ENCODE results near the gene SH3GL2.

The SH3GL2 gene

GRCh38 chr9:17750269-17750668, 171.4 kb downstream of the SH3GL2 start:
- H3K36me3 ChIP-seq (ENCODE audit: control insufficient read depth, insufficient read depth, low read length): no peaks in the 10 kb centered on the region
- H3K4me3 ChIP-seq (replicated peaks; ENCODE audit: low read depth, low read length): no peak overlapping the region
- H3K27me3 ChIP-seq (replicated peaks; ENCODE audit: control insufficient read depth, insufficient read depth, low read length): no peaks in the 10 kb centered on the region
- no peak for DNase-seq (ENCODE audit: extremely low read depth, insufficient read length)
- no peak for TF ChIP-seq CTCF (IDR thresholded peaks at IDR 0.05; ENCODE audit: insufficient read depth, low read length, poor library complexity, severe bottlenecking)

- no peak overlapping the region for H3K4me3 ChIP-seq (replicated peaks; ENCODE audit: low read depth, low read length)
- no peak for TF ChIP-seq CTCF (IDR thresholded peaks at IDR 0.05; ENCODE audit: insufficient read depth, low read length, poor library complexity, severe bottlenecking)
- DNase-seq (ENCODE audit: extremely low read depth, insufficient read length): no peak
- H3K27me3 ChIP-seq (replicated peaks; ENCODE audit: control insufficient read depth, insufficient read depth, low read length): no peaks in the 10 kb centered on the region
- H3K36me3 ChIP-seq (ENCODE audit: control insufficient read depth, insufficient read depth, low read length): no peaks in the 10 kb centered on the region
Measured at GRCh38 chr9:17751486-17751885, 172.6 kb downstream of the SH3GL2 start.

- no peak for TF ChIP-seq CTCF (IDR thresholded peaks at IDR 0.05; ENCODE audit: insufficient read depth, low read length, poor library complexity, severe bottlenecking)
- H3K27me3 ChIP-seq (replicated peaks; ENCODE audit: control insufficient read depth, insufficient read depth, low read length): no peaks in the 10 kb centered on the region
- no peak for DNase-seq (ENCODE audit: extremely low read depth, insufficient read length)
- no peak overlapping the region for H3K4me3 ChIP-seq (replicated peaks; ENCODE audit: low read depth, low read length)
- H3K36me3 ChIP-seq (ENCODE audit: control insufficient read depth, insufficient read depth, low read length): no peaks in the 10 kb centered on the region
Measured at GRCh38 chr9:17752021-17752420, 173.2 kb downstream of the SH3GL2 start.

- TF ChIP-seq CTCF (IDR thresholded peaks at IDR 0.05; ENCODE audit: insufficient read depth, low read length, poor library complexity, severe bottlenecking): no peak
- Histone ChIP-seq H3K27me3 (replicated peaks; ENCODE audit: control insufficient read depth, insufficient read depth, low read length) (no peaks in the 10 kb centered on the region), H3K36me3 (ENCODE audit: control insufficient read depth, insufficient read depth, low read length) (no peaks in the 10 kb centered on the region), H3K4me3 (replicated peaks; ENCODE audit: low read depth, low read length) (no peak overlapping the region)
- no peak for DNase-seq (ENCODE audit: extremely low read depth, insufficient read length)
Measured at GRCh38 chr9:17757816-17758215, 178.9 kb downstream of the SH3GL2 start.

GRCh38 chr9:17760250-17760649, 181.4 kb downstream of the SH3GL2 start:
- no peak for DNase-seq (ENCODE audit: extremely low read depth, insufficient read length)
- no peaks in the 10 kb centered on the region for H3K27me3 ChIP-seq (replicated peaks; ENCODE audit: control insufficient read depth, insufficient read depth, low read length)
- H3K4me3 ChIP-seq (replicated peaks; ENCODE audit: low read depth, low read length): no peak overlapping the region
- TF ChIP-seq CTCF (IDR thresholded peaks at IDR 0.05; ENCODE audit: insufficient read depth, low read length, poor library complexity, severe bottlenecking): no peak
- H3K36me3 ChIP-seq (ENCODE audit: control insufficient read depth, insufficient read depth, low read length): no peaks in the 10 kb centered on the region

- no peaks in the 10 kb centered on the region for H3K27me3 ChIP-seq (replicated peaks; ENCODE audit: control insufficient read depth, insufficient read depth, low read length)
- no peak for DNase-seq (ENCODE audit: extremely low read depth, insufficient read length)
- TF ChIP-seq CTCF (IDR thresholded peaks at IDR 0.05; ENCODE audit: insufficient read depth, low read length, poor library complexity, severe bottlenecking): no peak
- no peak overlapping the region for H3K4me3 ChIP-seq (replicated peaks; ENCODE audit: low read depth, low read length)
- no peaks in the 10 kb centered on the region for H3K36me3 ChIP-seq (ENCODE audit: control insufficient read depth, insufficient read depth, low read length)
Measured at GRCh38 chr9:17761984-17762676, 183.3 kb downstream of the SH3GL2 start.

All from GM06990 (cell line).